Thymus (tissue), 11 donors: ENCODE measurements around the gene ANKEF1. TPM values are rescaled to one million over a fixed set of nuclear protein-coding genes. Genes with fewer than 3 reads are reported as not detected.

Source experiments
- DNase-seq, 9 donors: peaks; one replicate each; pipeline ENCODE4 v3.0.0-alpha.2; 2013; ENCODE audit warnings: low spot score in 9 of 9, low read depth in 6 of 9, missing footprints in 1 of 9
- H3K27ac ChIP-seq, 2 donors: one replicate each; pipeline ENCODE4 v1.5.1; 2013; ENCODE audit warnings: control low read depth in 1 of 2, low read depth in 1 of 2, low read length in 1 of 2, mild to moderate bottlenecking in 1 of 2, moderate library complexity in 1 of 2
- H3K27me3 ChIP-seq, 2 donors: one replicate each; pipeline ENCODE4 v1.5.1; 2013; ENCODE audit warnings: low read length in 1 of 2; ENCODE audit not compliant: control insufficient read depth in 2 of 2, insufficient read depth in 1 of 2
- H3K36me3 ChIP-seq, 2 donors: one replicate each; pipeline ENCODE4 v1.5.1; 2013; ENCODE audit warnings: low read length in 1 of 2, mild to moderate bottlenecking in 1 of 2, moderate library complexity in 1 of 2; ENCODE audit not compliant: control insufficient read depth in 2 of 2, insufficient read depth in 2 of 2
- H3K4me1 ChIP-seq, 2 donors: one replicate each; pipeline ENCODE4 v1.5.1; 2013; ENCODE audit warnings: low read length in 2 of 2; ENCODE audit not compliant: control insufficient read depth in 2 of 2, insufficient read depth in 2 of 2
- H3K4me3 ChIP-seq, 2 donors: one replicate each; pipeline ENCODE4 v1.5.1; 2013; ENCODE audit warnings: low read length in 2 of 2, control low read depth in 1 of 2, mild to moderate bottlenecking in 1 of 2
- H3K9me3 ChIP-seq, 2 donors: one replicate each; pipeline ENCODE4 v1.5.1; 2013; ENCODE audit warnings: low read length in 1 of 2, mild to moderate bottlenecking in 1 of 2; ENCODE audit not compliant: control insufficient read depth in 2 of 2, insufficient read depth in 1 of 2
- WGBS: extraction: QIAGEN DNeasy Blood & Tissue Kit; methylation state at CpG from one replicate; pipeline ENCODE4 v1.1.7; 2013; 5-methylcytosine and 5-hydroxymethylcytosine counted together
- polyA plus RNA-seq: library from polyadenylated mRNA; stranded (reverse); fragments of 200-250 nt; gene quantifications from one replicate; pipeline ENCODE4 v1.2.3, GENCODE V29; 2013
- total RNA-seq: library from RNA; stranded (reverse); fragments of 120-200 nt; gene quantifications from one replicate; pipeline ENCODE4 v1.2.4, GENCODE V29; 2013
- donor health status: healthy.

ANKEF1 gene
- total and polyA plus RNA-seq, 2 donors = 3.2 to 4.2 TPM

DNA sequence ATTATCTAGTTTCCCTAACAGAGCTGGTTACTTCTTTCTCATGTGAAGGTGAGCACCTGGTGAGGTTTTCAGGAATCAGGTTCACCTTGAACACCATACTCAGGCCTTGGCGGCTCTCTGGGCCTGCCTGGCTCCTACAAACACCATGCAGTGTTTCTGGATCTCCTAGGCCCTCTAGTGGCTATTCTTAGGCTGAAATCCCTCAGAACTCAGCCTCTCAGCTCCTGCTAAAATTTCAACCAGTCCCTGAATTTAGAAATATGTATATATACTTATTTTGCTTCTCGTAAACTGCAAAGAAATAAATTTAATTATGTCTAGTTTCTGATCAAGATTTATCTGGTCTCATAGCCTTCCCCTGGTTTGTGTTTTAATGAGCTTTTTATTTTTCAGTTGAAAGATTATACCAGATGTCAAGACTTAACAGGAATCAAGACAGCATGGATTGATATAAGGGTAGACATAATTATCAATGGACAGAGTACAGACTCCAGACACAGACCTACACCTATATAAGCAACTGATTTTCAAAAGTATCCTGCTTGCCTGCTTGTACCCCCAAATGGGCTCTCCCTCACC is 55.9 kb downstream of the ANKEF1 start:
- Histone ChIP-seq H3K36me3 (no peaks in the 10 kb centered on the region), H3K9me3 (no peaks in the 10 kb centered on the region), H3K4me1 (no peaks in the 10 kb centered on the region), H3K27me3 (no peaks in the 10 kb centered on the region), H3K4me3 (no peak overlapping the region), H3K27ac (no peak overlapping the region)
- 56% methylated on average over 2 of the region's 2 CpGs for WGBS
- DNase-seq = peak in 4 of 9 donors; percentile 12 to 54 (median 28)

DNA sequence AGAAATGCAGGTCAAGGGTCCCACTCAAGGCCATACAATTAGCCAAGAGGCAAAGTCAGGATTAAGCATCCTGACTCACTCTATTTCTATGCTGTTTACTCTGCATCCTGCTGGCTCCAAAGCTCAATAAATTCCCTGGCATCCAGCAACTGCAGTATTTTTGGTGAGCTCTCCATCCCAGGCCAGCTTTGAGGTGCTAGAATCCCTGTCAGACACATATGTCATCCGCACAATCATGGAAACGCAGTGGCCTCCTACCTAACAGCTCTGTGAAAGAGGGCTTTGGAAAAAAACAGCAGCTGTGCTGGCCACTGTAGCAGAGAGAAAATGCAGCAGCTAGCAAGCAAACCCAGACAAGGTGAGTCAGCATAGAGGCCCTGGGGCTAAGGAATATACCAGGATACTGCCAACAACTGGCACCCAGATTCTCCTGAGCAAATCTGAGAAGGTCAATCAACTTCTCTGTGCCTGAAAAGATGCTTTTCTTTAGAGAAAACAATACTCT is 58.4 kb downstream of the ANKEF1 start:
- H3K36me3 ChIP-seq = no peaks in the 10 kb centered on the region
- H3K27ac ChIP-seq = no peak overlapping the region
- H3K4me3 ChIP-seq = no peak overlapping the region
- WGBS = 94% methylated on average over 2 of the region's 2 CpGs
- no peak for DNase-seq
- no peaks in the 10 kb centered on the region for H3K27me3 ChIP-seq
- no peaks in the 10 kb centered on the region for H3K4me1 ChIP-seq
- no peaks in the 10 kb centered on the region for H3K9me3 ChIP-seq

DNA sequence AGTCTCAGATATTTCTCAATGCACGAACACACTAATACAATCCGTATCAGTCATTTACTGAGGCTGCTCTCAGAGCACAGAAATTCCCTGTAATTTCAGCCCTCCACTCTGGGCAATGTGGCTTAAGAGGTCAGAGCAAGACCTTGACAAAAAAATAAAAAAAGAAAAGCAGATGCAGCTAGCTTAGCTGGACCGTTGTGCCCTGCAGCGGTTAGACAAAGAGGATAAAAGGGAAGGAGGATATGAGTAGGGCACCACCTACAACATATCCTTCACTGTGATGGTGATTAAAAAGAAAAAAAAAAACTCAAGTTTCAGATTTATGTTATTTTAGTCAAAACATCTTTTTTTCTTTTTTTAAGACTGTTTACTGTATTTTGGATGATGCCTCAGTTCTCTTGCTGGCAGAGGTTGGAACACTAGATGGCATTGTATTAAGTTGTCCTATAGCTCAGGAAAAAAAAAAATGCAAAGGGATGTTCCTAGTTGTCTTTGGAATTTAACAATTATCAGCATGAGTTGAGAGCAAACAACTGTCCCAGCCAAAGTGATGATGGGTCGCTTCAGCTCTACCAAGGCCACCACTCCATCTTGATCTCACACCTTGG is 59.9 kb downstream of the ANKEF1 start:
- Histone ChIP-seq H3K27me3 (no peaks in the 10 kb centered on the region), H3K27ac (no peak overlapping the region), H3K4me1 (no peaks in the 10 kb centered on the region), H3K4me3 (no peak overlapping the region), H3K36me3 (no peaks in the 10 kb centered on the region), H3K9me3 (no peaks in the 10 kb centered on the region)
- WGBS = 95% methylated on average over 5 of the region's 5 CpGs
- DNase-seq = no peak

- no peaks in the 10 kb centered on the region for H3K27me3 ChIP-seq
- no peak for DNase-seq
- no peaks in the 10 kb centered on the region for H3K36me3 ChIP-seq
- H3K4me1 ChIP-seq = no peaks in the 10 kb centered on the region
- WGBS = 93% methylated on average over 3 of the region's 3 CpGs
- H3K4me3 ChIP-seq = no peak overlapping the region
- no peak overlapping the region for H3K27ac ChIP-seq
- H3K9me3 ChIP-seq = no peaks in the 10 kb centered on the region
Observed at GRCh38 chr20:10096790-10097189, 62.0 kb downstream of the ANKEF1 start.

DNA sequence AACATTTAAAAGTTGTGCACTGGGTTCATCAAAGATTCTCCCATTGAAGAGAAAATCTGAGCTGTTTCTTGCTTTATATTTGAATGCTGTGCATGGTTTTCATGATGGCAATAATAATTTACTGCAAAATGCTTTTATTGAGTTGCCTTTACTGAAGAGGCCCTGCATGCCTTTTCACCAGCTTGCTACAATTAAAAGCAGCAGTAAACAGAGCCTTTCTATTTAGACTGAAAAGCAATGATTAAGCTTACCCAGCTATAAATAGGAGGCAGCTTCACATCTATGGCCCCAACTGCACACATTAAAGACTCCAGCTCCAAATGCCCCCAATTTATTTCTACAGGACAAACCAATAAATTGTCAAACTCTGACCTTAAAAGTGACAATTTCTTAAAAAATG is 70.3 kb downstream of the ANKEF1 start:
- H3K27ac ChIP-seq = no peak overlapping the region
- no peaks in the 10 kb centered on the region for H3K27me3 ChIP-seq
- H3K36me3 ChIP-seq = no peaks in the 10 kb centered on the region
- no peak for DNase-seq
- H3K4me1 ChIP-seq = no peaks in the 10 kb centered on the region
- H3K4me3 ChIP-seq = no peak overlapping the region
- no peaks in the 10 kb centered on the region for H3K9me3 ChIP-seq

Other genes starting within 250 kb of the ANKEF1 start
- 0.19 TPM for gene PAK5, start 195.9 kb upstream of the ANKEF1 start, total RNA-seq
- 0.75 TPM for gene PAK5, start 195.9 kb upstream of the ANKEF1 start, polyA plus RNA-seq
- gene SNAP25, start 183.8 kb downstream of the ANKEF1 start, total RNA-seq = 0.42 TPM
- 2.0 TPM for gene SNAP25, start 183.8 kb downstream of the ANKEF1 start, polyA plus RNA-seq